NOMO-1 treated with dmso at 0.1 percent for 144 hours (cell line): Measurements from ENCODE around the gene PRKAR2B.

Experiments used
- DNase-seq: peaks from one replicate; lab custom pipeline; 2025; ENCODE audit not compliant: unreplicated experiment; lab: John Stamatoyannopoulos, UW

PRKAR2B gene

GRCh38 chr7:107044347-107045194 lies at the start of gene PRKAR2B:
Gene PRKAR2B (plus strand): TSS chr7:107044705. CDS start chr7:107044908, 203 bp downstream.
- DNase-seq = no peak

DNA sequence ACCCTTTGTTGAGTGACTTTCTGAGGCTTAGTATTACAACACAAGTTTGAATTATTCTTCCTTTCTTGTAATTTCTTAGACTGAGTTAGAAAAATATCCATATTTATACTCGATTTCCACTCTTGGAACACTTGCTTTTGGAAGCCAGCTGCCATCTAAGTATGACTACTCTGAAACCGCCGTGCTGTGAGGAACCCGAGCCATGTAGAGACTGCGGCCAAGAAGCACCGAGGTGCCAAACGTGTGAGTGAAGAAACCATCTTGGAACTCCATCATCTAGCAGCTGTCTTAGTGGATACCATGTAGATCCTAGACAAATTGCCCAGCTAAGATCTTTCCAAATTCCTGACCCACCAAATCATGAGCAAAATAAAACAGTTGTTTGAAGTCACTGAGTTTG lies 49.7 kb upstream of the PRKAR2B start:
- DNase-seq = no peak

GRCh38 chr7:106997487-106998271 lies 46.8 kb upstream of the PRKAR2B start:
- no peak for DNase-seq

DNA sequence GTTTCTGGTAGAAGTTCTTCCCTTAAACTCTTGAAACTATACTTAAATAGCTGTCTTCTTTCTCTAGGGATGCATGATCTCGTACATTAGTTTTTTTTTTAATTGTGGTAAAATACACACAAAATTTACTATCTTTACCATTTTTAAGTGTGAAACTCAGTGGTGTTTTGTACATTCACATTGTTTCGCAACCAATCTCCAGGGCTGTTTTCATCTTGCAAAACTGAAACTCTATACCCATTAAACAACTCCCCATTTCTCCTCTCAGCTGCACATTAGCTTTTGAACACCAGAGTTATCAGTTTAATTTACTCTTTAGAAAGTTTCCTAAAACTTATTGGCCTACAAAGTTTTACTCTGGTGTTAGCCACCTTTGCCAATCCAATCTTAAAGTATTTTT lies 45.5 kb upstream of the PRKAR2B start:
- DNase-seq = no peak

GRCh38 chr7:107001490-107001889 lies 43.0 kb upstream of the PRKAR2B start:
- DNase-seq = no peak

DNA sequence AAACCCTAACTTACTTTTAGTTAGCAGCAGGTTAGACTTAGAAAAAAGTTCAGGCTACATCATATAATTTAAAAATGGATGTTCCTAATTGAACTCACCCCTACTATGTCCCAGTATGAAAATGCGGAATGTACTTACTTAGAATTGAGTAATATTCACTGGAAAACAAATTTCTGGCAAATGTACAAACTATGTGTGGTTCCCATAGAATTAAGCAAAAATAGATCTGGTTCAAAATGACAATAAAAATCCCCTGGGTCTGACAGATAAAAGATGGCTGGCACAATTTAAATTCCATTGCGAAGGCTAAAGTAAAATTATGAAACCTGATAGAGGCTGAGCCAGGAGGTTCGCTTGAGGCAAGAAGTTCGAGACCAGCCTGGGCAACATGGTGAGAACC lies 42.4 kb upstream of the PRKAR2B start:
- DNase-seq = no peak

GRCh38 chr7:107002529-107002998 lies 41.9 kb upstream of the PRKAR2B start:
- no peak for DNase-seq

GRCh38 chr7:107007007-107007891 lies 37.3 kb upstream of the PRKAR2B start:
- no peak for DNase-seq

DNA sequence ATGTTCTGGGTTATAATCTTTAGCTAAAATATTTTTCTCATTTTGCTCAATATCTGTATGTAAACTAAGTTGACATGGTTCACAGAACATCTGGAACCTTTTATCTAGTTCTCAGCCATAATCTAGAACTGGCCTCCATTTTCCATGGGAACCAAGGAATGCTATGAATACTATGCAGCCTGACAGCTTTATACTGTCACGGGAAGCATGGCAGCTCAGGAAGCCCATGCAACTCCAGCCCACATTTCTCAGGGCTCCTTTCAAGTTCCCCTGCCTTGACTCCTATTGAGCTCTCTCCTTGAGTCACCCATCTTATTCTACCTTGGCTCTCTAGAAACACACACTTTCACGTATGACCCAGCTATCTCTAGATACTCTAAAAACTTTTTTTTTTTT lies 36.6 kb upstream of the PRKAR2B start:
- DNase-seq = no peak

- DNase-seq = no peak
These were observed 34.7 kb upstream of the PRKAR2B start for GRCh38 chr7:107009846-107010203.

DNA sequence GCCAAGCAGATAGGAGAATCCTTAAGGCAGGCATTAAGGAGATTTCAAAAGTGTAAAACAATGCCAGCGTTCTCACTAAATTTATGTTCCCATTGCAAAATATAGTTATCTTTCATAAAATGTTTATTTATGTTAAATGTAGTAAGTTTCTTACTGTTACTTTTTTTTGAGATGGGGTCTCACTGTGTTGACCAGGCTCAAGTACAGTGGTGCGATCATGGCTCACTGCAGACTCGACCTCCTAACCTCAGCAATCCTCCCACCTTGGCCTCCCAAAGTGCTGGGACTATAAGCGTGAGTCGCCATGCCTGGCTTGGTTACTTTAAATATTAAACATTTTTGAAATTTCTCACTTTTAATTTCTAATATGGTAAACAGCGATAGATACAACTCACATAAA lies 31.8 kb upstream of the PRKAR2B start:
- no peak for DNase-seq

- DNase-seq = no peak
These were observed 30.0 kb upstream of the PRKAR2B start for GRCh38 chr7:107014387-107015023.

GRCh38 chr7:107016312-107016711 lies 28.2 kb upstream of the PRKAR2B start:
- no peak for DNase-seq

DNA sequence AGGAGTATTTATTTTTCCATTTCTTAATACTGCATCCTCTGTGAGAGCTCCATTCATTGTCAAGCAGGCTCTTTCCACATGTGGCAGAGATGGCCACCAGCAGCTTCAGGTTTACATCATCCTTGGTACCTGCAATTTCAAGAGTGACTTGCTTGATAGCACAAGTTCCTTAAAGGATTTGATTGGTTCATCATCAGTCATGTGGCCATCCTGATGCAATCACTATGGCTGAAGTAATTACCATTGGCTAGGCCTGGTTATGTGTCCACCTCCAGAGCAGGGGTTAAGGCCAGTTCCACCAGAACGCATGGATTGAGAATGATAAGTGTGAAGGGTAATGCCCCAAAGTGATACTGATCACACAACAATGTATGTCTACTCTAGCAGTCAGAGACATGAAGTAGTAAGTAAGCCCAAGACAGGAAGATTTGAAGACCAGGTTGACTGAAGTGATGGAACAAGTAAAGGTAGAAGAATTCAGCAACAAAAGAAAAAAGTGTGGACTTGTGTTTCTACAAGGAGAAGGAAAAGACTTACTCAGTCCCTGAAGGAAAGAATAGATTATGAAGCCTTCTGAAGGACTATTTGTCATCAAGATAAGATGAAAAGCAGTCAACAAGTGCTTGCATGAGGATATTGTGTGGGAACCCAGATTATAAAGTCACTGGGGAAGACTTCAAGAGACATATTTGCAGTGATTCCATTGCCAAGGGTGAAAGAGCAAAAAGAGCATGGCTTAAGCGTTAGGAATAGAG lies 26.4 kb upstream of the PRKAR2B start:
- no peak for DNase-seq

GRCh38 chr7:107020400-107020799 lies 24.1 kb upstream of the PRKAR2B start:
- DNase-seq = no peak

DNA sequence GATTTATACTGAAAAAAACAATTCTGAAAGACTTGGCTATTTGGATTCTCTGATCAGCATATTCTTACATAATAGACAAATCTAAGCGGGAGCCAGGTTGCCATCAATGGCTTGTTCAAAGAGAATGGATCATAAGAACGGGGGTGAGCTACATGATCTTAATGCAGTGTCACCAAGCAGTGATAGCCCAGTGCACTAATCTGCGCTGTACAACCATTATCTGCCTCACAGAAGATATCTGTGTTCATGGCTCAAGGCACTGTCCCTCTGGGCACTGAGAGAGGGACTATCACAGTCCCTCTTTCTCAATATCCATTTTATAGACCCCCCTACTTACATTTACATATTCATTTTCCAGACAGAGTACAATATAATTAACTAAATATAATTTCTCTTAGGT lies 22.9 kb upstream of the PRKAR2B start:
- DNase-seq = no peak

GRCh38 chr7:107023522-107024151 lies 20.9 kb upstream of the PRKAR2B start:
- DNase-seq = no peak

DNA sequence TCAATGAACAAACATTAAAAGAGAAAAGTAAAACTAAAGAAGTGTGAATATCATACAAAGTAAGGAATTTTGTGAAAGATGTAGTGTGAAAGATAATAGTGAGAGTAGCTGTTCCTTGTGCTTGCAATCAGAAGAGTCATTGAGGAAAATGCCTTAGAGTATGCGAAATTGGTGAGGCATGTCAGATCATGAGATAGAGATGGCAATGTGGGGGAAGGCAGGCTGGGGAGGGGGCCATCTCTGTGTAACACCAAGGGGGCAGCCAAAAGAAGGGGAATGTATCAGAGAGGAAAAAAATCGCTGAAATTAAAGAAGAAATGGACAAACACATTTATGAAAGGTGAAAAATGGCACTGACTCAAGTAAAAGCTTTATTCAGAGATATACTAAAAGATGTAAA lies 19.6 kb upstream of the PRKAR2B start:
- DNase-seq = no peak

DNA sequence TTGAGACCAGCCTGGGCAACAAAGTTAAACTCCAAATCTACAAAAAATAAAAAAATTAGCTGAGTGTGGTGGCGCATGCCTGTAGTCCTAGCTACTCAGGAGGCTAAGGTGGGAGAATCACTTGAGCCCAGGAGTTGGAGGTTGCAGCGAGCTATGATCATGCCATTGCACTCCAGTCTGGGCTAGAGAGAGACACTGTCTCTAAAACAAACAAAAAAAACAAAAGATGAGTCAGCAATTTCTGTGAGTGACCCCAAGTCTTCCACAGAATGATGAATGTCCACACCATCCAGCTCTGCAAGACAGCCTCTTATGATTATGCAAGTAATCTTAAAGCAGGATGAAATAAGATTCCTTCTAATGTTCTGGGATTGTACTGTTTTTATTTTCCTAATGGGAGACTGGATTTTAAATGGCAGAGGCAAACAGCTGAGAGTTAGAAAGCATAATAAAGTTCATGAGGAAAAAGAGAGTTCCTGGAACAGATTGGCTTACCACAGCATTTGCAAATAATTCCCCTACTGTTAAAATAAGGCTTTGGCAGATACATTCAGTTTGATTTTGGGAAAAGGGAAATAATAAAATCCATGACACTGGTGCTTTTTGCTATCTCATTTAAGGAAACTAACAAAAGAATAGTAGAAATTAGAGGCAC lies 18.9 kb upstream of the PRKAR2B start:
- DNase-seq = no peak
